WTC11 (cell line): ENCODE results near the gene TAF8. TPM values are rescaled to one million over a fixed set of nuclear protein-coding genes. Genes with fewer than 3 reads are reported as not detected.

Source experiments
- ATAC-seq: fragments of 200-7000 bp; cut with Tn5 transposase; 2 replicates; pipeline ENCODE4 v1.10.0; 2021; ENCODE audit warnings: mild to moderate bottlenecking, moderate library complexity
- CTCF ChIA-PET: fragments of 300-600 bp; sonication (Branson Sonifier 250); formaldehyde crosslinking; loops from one replicate; lab custom pipeline; 2021; ENCODE audit warnings: antibody characterized with exemption; lab: Charles Lee
- POLR2A ChIA-PET: fragments of 350-600 bp; sonication (Branson Sonifier 250); formaldehyde crosslinking; loops from one replicate; lab custom pipeline; 2021; ENCODE audit warnings: antibody characterized with exemption; lab: Charles Lee
- DNase-seq: peaks from one replicate; pipeline ENCODE4 v3.0.0; 2021; ENCODE audit warnings: low spot score
- H3K27ac Mint-ChIP-seq: 2 replicates; pipeline ENCODE4 v1.8.0; 2021; ENCODE audit warnings: mixed read lengths
- H3K27me3 Mint-ChIP-seq: 2 replicates; pipeline ENCODE4 v1.8.0; 2021; ENCODE audit warnings: low read depth, mild to moderate bottlenecking, moderate library complexity, mixed read lengths
- H3K36me3 Mint-ChIP-seq: 2 replicates; pipeline ENCODE4 v1.8.0; 2021; ENCODE audit warnings: mixed read lengths
- H3K4me1 Mint-ChIP-seq: 2 replicates; pipeline ENCODE4 v1.8.0; 2022; ENCODE audit warnings: mixed read lengths
- H3K4me3 Mint-ChIP-seq: 2 replicates; pipeline ENCODE4 v1.8.0; 2021; ENCODE audit warnings: mild to moderate bottlenecking, moderate library complexity, mixed read lengths
- H3K9me3 Mint-ChIP-seq: 2 replicates; pipeline ENCODE4 v1.8.0; 2021; ENCODE audit warnings: mixed read lengths
- ARID4B ChIP-seq: sonication (generic); formaldehyde crosslinking; IDR thresholded peaks from 2 replicates; pipeline ENCODE4 v1.8.0; 2023; ENCODE audit warnings: missing genetic modification reagents, mild to moderate bottlenecking, borderline replicate concordance
- ATF3 ChIP-seq: sonication (generic); formaldehyde crosslinking; conservative IDR thresholded peaks from 2 replicates; pipeline ENCODE4 v1.8.1; 2022; ENCODE audit warnings: mild to moderate bottlenecking, missing genetic modification reagents
- CREB1 ChIP-seq: sonication (generic); formaldehyde crosslinking; IDR thresholded peaks from 2 replicates; pipeline ENCODE4 v1.8.0; 2023; ENCODE audit warnings: mild to moderate bottlenecking, missing genetic modification reagents
- CTCF ChIP-seq: fragments of 200-600 bp; IDR thresholded peaks from 2 replicates; pipeline ENCODE4 v1.8.0; 2022; ENCODE audit warnings: antibody characterized with exemption
- E2F4 ChIP-seq: sonication (generic); formaldehyde crosslinking; IDR thresholded peaks from 2 replicates; pipeline ENCODE4 v1.8.1; 2022; ENCODE audit warnings: low read depth, mild to moderate bottlenecking, moderate library complexity, missing genetic modification reagents, borderline replicate concordance
- EMX1 ChIP-seq: fragments of 250-450 bp; sonication (Bioruptor Pico); IDR thresholded peaks from 2 replicates; pipeline ENCODE4 v1.8.0; 2021; ENCODE audit warnings: mild to moderate bottlenecking
- GABPB1 ChIP-seq: sonication (generic); formaldehyde crosslinking; IDR thresholded peaks from 2 replicates; pipeline ENCODE4 v1.8.1; 2023; ENCODE audit warnings: mild to moderate bottlenecking, missing genetic modification reagents
- IRF1 ChIP-seq: sonication (generic); formaldehyde crosslinking; IDR thresholded peaks from 2 replicates; pipeline ENCODE4 v1.8.0; 2023; ENCODE audit warnings: missing genetic modification reagents
- IRF2 ChIP-seq: sonication (generic); formaldehyde crosslinking; IDR thresholded peaks from 2 replicates; pipeline ENCODE4 v1.8.0; 2022; ENCODE audit warnings: low read depth, missing genetic modification reagents, borderline replicate concordance
- JUN ChIP-seq: sonication (generic); formaldehyde crosslinking; IDR thresholded peaks from 2 replicates; pipeline ENCODE4 v1.8.0; 2023; ENCODE audit warnings: mild to moderate bottlenecking, missing genetic modification reagents
- TEAD1 ChIP-seq: sonication (generic); formaldehyde crosslinking; IDR thresholded peaks from 2 replicates; pipeline ENCODE4 v1.8.0; 2022; ENCODE audit warnings: mild to moderate bottlenecking, missing genetic modification reagents
- TP53 ChIP-seq: sonication (generic); formaldehyde crosslinking; IDR thresholded peaks from 2 replicates; pipeline ENCODE4 v1.8.1; 2023; ENCODE audit warnings: mild to moderate bottlenecking, missing genetic modification reagents
- USF2 ChIP-seq: sonication (generic); formaldehyde crosslinking; IDR thresholded peaks from 2 replicates; pipeline ENCODE4 v1.8.1; 2023; ENCODE audit warnings: mild to moderate bottlenecking, missing genetic modification reagents, moderate library complexity
- ZNF232 ChIP-seq: sonication (generic); formaldehyde crosslinking; IDR thresholded peaks from 2 replicates; pipeline ENCODE4 v1.8.0; 2022; ENCODE audit warnings: mild to moderate bottlenecking, missing genetic modification reagents
- total RNA-seq: library from RNA; stranded (reverse); gene quantifications from 3 replicates; pipeline ENCODE4 v1.2.3, GENCODE V29; 2021
- TF ChIP-seq, protein P1 (sequence below): sonication (generic); formaldehyde crosslinking; IDR thresholded peaks from 2 replicates; pipeline ENCODE4 v1.8.1; 2022; ENCODE audit warnings: low read depth, missing genetic modification reagents, borderline replicate concordance

TAF8 gene
- total RNA-seq, 1 experiment from 2014 or later: 31.0 TPM

DNA sequence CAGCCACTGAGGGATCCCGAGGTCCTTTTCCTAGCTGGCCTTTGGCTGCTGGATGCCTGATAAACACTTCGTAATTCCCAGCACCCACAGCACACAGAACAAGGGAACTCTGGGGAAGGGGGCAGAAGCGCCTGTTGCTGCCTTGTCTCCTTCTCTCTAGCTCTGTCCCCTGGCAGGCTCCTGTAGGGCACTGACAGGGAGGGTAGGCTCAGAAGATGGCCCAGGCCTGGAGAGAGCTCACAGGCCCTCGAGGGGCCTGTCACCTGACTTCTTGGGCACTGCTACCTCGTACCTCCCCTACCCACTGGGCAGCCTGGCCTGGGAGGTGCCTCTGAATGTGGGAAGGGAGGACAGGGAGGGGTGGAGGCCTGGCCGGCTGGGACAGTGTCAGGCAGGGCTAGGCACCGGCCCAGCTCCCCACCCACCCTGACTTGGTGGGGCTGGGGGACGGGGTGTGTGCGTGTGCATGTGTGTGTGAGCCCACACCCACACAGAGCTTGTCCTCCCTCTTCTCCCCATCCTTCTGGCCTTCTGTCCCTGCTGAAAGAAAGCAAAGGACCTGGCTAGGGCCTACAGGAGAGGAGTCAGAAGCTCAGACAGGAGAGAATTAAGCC, 74.0 kb downstream of the TAF8 start:
- POLR2A ChIA-PET: interaction anchor here (1.1 kb wide), 1 partner anchor 18 kb away, joined by 4 read pairs; the partner anchor contains the start of gene C6orf132
- no peaks in the 10 kb centered on the region for H3K9me3 Mint-ChIP-seq
- CTCF ChIA-PET: interaction anchor here (1.0 to 1.5 kb wide), 4 partner anchors 12 to 338 kb away, joined by 3 to 6 read pairs (median 4); no protein-coding TSS in a partner anchor
- H3K36me3 Mint-ChIP-seq: peaks cover 51% of the 10 kb centered on the region
- no peak overlapping the region for H3K27ac Mint-ChIP-seq
- no peak overlapping the region for H3K4me3 Mint-ChIP-seq
- TF ChIP-seq IRF1 (CRISPR knock-in tag): no peak
- TF ChIP-seq EMX1 (CRISPR knock-in tag): no peak
- TF ChIP-seq ZNF232 (CRISPR knock-in tag): no peak
- no peak for TF ChIP-seq IRF2 (CRISPR knock-in tag)
- TF ChIP-seq JUN: no peak
- no peak for TF ChIP-seq TP53 (CRISPR knock-in tag)
- no peak for TF ChIP-seq GABPB1 (CRISPR knock-in tag)
- TF ChIP-seq E2F4 (CRISPR knock-in tag): no peak
- no peak for TF ChIP-seq USF2 (CRISPR knock-in tag)
- no peak for TF ChIP-seq CREB1
- no peaks in the 10 kb centered on the region for H3K27me3 Mint-ChIP-seq
- no peaks in the 10 kb centered on the region for H3K4me1 Mint-ChIP-seq
- no peak for DNase-seq
- no peak; the same call in 1 of the 2 replicates for ATAC-seq

GRCh38 chr6:42125231-42125630, 74.9 kb downstream of the TAF8 start:
- CTCF ChIA-PET: interaction anchor here (1.0 to 1.4 kb wide), 2 partner anchors 21 to 38 kb away, joined by 3 to 4 read pairs; no protein-coding TSS in a partner anchor
- no peak for TF ChIP-seq ARID4B
- TF ChIP-seq, protein P1, sequence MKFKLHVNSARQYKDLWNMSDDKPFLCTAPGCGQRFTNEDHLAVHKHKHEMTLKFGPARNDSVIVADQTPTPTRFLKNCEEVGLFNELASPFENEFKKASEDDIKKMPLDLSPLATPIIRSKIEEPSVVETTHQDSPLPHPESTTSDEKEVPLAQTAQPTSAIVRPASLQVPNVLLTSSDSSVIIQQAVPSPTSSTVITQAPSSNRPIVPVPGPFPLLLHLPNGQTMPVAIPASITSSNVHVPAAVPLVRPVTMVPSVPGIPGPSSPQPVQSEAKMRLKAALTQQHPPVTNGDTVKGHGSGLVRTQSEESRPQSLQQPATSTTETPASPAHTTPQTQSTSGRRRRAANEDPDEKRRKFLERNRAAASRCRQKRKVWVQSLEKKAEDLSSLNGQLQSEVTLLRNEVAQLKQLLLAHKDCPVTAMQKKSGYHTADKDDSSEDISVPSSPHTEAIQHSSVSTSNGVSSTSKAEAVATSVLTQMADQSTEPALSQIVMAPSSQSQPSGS (CRISPR knock-in tag): no peak
- no peak for TF ChIP-seq CTCF
- TF ChIP-seq IRF2 (CRISPR knock-in tag): no peak
- no peak for TF ChIP-seq TEAD1 (CRISPR knock-in tag)
- TF ChIP-seq ATF3 (CRISPR knock-in tag): no peak

More at GRCh38 chr6:42125231-42125630, 74.9 kb downstream of the TAF8 start:
- no peak for DNase-seq
- no peak for ATAC-seq
- Mint-ChIP-seq H3K27me3 (no peaks in the 10 kb centered on the region), H3K36me3 (peaks cover 57% of the 10 kb centered on the region), H3K4me1 (no peaks in the 10 kb centered on the region), H3K4me3 (no peak overlapping the region), H3K27ac (no peak overlapping the region), H3K9me3 (no peaks in the 10 kb centered on the region)
- POLR2A ChIA-PET: interaction anchor here (1.1 kb wide), 1 partner anchor 17 kb away, joined by 4 read pairs; the partner anchor contains the start of gene C6orf132
